ENCODE data around the gene TAF13.
"Not testable (repeated sequence)": the region's sequence is repeated elsewhere in the genome, so short reads cannot be mapped to it uniquely, and the experiment has no call there.

TAF13 gene

GRCh38 chr1:109045595-109045994 is 30.2 kb downstream of the TAF13 start:
- no peak for DNase-seq

GRCh38 chr1:109041621-109042468 is 34.0 kb downstream of the TAF13 start, which contains the start of gene WDR47:
WDR47 (minus strand) TSS chr1:109042102; CDS start chr1:109023512, 18,590 bp downstream.
- DNase-seq = peak; percentile 85 to 94

GRCh38 chr1:109040989-109041620 is 34.7 kb downstream of the TAF13 start:
- DNase-seq = no peak

GRCh38 chr1:109040627-109040988 is 35.2 kb downstream of the TAF13 start:
- no peak for DNase-seq

- DNase-seq = no peak
Measured at GRCh38 chr1:109034382-109034781, 41.4 kb downstream of the TAF13 start.

GRCh38 chr1:109029493-109029892 is 46.3 kb downstream of the TAF13 start:
- DNase-seq = not testable (repeated sequence)

- DNase-seq = no peak
Measured at GRCh38 chr1:109027841-109028240, 48.0 kb downstream of the TAF13 start.

- DNase-seq = no peak
Measured at GRCh38 chr1:109025694-109026093, 50.1 kb downstream of the TAF13 start.

- DNase-seq = no peak
Measured at GRCh38 chr1:109024646-109025045, 51.2 kb downstream of the TAF13 start.

- DNase-seq = no peak
Measured at GRCh38 chr1:109020693-109021257, 55.0 kb downstream of the TAF13 start.

GRCh38 chr1:109017719-109018118 is 58.1 kb downstream of the TAF13 start:
- DNase-seq = not testable (repeated sequence)

- no peak for DNase-seq
Measured at GRCh38 chr1:109017134-109017533, 58.7 kb downstream of the TAF13 start.

Measured in NCI-H187 (cell line).